GM19099 (cell line): ENCODE results near the gene MYBPC1.

ENCODE experiments used
- POLR2A ChIP-seq: IDR thresholded peaks from 3 replicates; pipeline ENCODE4 v1.6.1; 2011; ENCODE audit warnings: low read depth; ENCODE audit not compliant: insufficient read length; ENCODE audit errors: extremely low read depth

The MYBPC1 gene

GRCh38 chr12:101594700-101595099, at the start of gene MYBPC1:
TSS of gene MYBPC1 (plus strand) at chr12:101594971. CDS start at chr12:101595071, 100 bp downstream.
- TF ChIP-seq POLR2A, result no peak

GRCh38 chr12:101551362-101552114, 43.2 kb upstream of the MYBPC1 start:
- no peak for TF ChIP-seq POLR2A

GRCh38 chr12:101552277-101552676, 42.5 kb upstream of the MYBPC1 start:
- TF ChIP-seq POLR2A, result no peak

GRCh38 chr12:101557094-101557493, 37.7 kb upstream of the MYBPC1 start:
- no peak for TF ChIP-seq POLR2A

- no peak for TF ChIP-seq POLR2A
Observed at GRCh38 chr12:101563212-101563611, 31.6 kb upstream of the MYBPC1 start.

- no peak for TF ChIP-seq POLR2A
Observed at GRCh38 chr12:101564912-101565311, 29.9 kb upstream of the MYBPC1 start.

- no peak for TF ChIP-seq POLR2A
Observed at GRCh38 chr12:101566318-101566717, 28.5 kb upstream of the MYBPC1 start.

GRCh38 chr12:101567918-101568317, 26.9 kb upstream of the MYBPC1 start:
- no peak for TF ChIP-seq POLR2A

GRCh38 chr12:101570047-101570446, 24.7 kb upstream of the MYBPC1 start:
- no peak for TF ChIP-seq POLR2A

- no peak for TF ChIP-seq POLR2A
Observed at GRCh38 chr12:101571105-101571504, 23.7 kb upstream of the MYBPC1 start.

- no peak for TF ChIP-seq POLR2A
Observed at GRCh38 chr12:101573743-101574142, 21.0 kb upstream of the MYBPC1 start.

GRCh38 chr12:101578417-101578816, 16.4 kb upstream of the MYBPC1 start:
- TF ChIP-seq POLR2A, result no peak

- no peak for TF ChIP-seq POLR2A
Observed at GRCh38 chr12:101581190-101581589, 13.6 kb upstream of the MYBPC1 start.

GRCh38 chr12:101582937-101583336, 11.8 kb upstream of the MYBPC1 start:
- TF ChIP-seq POLR2A, result no peak

GRCh38 chr12:101590383-101590782, 4.4 kb upstream of the MYBPC1 start:
- no peak for TF ChIP-seq POLR2A

- no peak for TF ChIP-seq POLR2A
Observed at GRCh38 chr12:101591781-101592180, 3.0 kb upstream of the MYBPC1 start.

- TF ChIP-seq POLR2A, result no peak
Observed at GRCh38 chr12:101592448-101592847, 2.3 kb upstream of the MYBPC1 start.
